Activated naive CD4-positive, alpha-beta T cell treated with anti-CD3 and anti-CD28 coated beads, Interleukin-2, amount 50 U/mL, for 24 hours (primary cell): ENCODE data around the gene MPZ.
"Not testable (repeated sequence)": the region's sequence is repeated elsewhere in the genome, so short reads cannot be mapped to it uniquely, and the experiment has no call there.

ENCODE experiments used
- H3K27ac Mint-ChIP-seq: one replicate; pipeline ENCODE4 v1.8.0; 2021; ENCODE audit warnings: mild to moderate bottlenecking, mixed read lengths
- H3K27me3 Mint-ChIP-seq: one replicate; pipeline ENCODE4 v1.8.0; 2021; ENCODE audit warnings: mixed read lengths
- H3K36me3 Mint-ChIP-seq: one replicate; pipeline ENCODE4 v1.8.0; 2021; ENCODE audit warnings: mixed read lengths
- H3K4me1 Mint-ChIP-seq: one replicate; pipeline ENCODE4 v1.8.0; 2021; ENCODE audit warnings: mixed read lengths
- H3K4me3 Mint-ChIP-seq: one replicate; pipeline ENCODE4 v1.8.0; 2021; ENCODE audit warnings: mild to moderate bottlenecking, mixed read lengths
- H3K9me3 Mint-ChIP-seq: one replicate; pipeline ENCODE4 v1.8.0; 2021; ENCODE audit warnings: mixed read lengths

The MPZ gene

GRCh38 chr1:161267321-161267720 lies 42.4 kb downstream of the MPZ start:
- Mint-ChIP-seq H3K9me3 (no peaks in the 10 kb centered on the region), H3K4me1 (no peaks in the 10 kb centered on the region), H3K4me3 (no peak overlapping the region), H3K27ac (no peak overlapping the region), H3K36me3 (no peaks in the 10 kb centered on the region), H3K27me3 (peaks cover 7% of the 10 kb centered on the region)

GRCh38 chr1:161266836-161267235 lies 42.9 kb downstream of the MPZ start:
- Mint-ChIP-seq H3K27ac (no peak overlapping the region), H3K27me3 (peaks cover 9% of the 10 kb centered on the region), H3K4me3 (no peak overlapping the region), H3K4me1 (no peaks in the 10 kb centered on the region), H3K9me3 (no peaks in the 10 kb centered on the region), H3K36me3 (no peaks in the 10 kb centered on the region)

- Mint-ChIP-seq H3K4me1 (peaks cover 3% of the 10 kb centered on the region), H3K36me3 (no peaks in the 10 kb centered on the region), H3K4me3 (no peak overlapping the region), H3K27me3 (peaks cover 15% of the 10 kb centered on the region), H3K27ac (no peak overlapping the region), H3K9me3 (no peaks in the 10 kb centered on the region)
Measured at GRCh38 chr1:161266202-161266601, 43.6 kb downstream of the MPZ start.

- Mint-ChIP-seq H3K4me3 (no peak overlapping the region), H3K4me1 (peaks cover 4% of the 10 kb centered on the region), H3K36me3 (no peaks in the 10 kb centered on the region), H3K27ac (no peak overlapping the region), H3K27me3 (peaks cover 21% of the 10 kb centered on the region), H3K9me3 (no peaks in the 10 kb centered on the region)
Measured at GRCh38 chr1:161265305-161265704, 44.5 kb downstream of the MPZ start.

- Mint-ChIP-seq H3K27me3 (peaks cover 46% of the 10 kb centered on the region), H3K36me3 (peaks cover 7% of the 10 kb centered on the region), H3K9me3 (no peaks in the 10 kb centered on the region), H3K4me3 (no peak overlapping the region), H3K4me1 (peaks cover 14% of the 10 kb centered on the region), H3K27ac (no peak overlapping the region)
Measured at GRCh38 chr1:161261261-161262235, 48.2 kb downstream of the MPZ start.

GRCh38 chr1:161260376-161261260 lies 49.1 kb downstream of the MPZ start:
- Mint-ChIP-seq H3K9me3 (no peaks in the 10 kb centered on the region), H3K27me3 (peaks cover 46% of the 10 kb centered on the region), H3K36me3 (peaks cover 7% of the 10 kb centered on the region), H3K4me1 (peaks cover 14% of the 10 kb centered on the region), H3K4me3 (no peak overlapping the region), H3K27ac (no peak overlapping the region)

GRCh38 chr1:161259765-161260164 lies 50.0 kb downstream of the MPZ start:
- Mint-ChIP-seq H3K36me3 (peaks cover 7% of the 10 kb centered on the region), H3K4me3 (no peak overlapping the region), H3K4me1 (peaks cover 14% of the 10 kb centered on the region), H3K9me3 (no peaks in the 10 kb centered on the region), H3K27me3 (peaks cover 44% of the 10 kb centered on the region), H3K27ac (no peak overlapping the region)

- peaks cover 7% of the 10 kb centered on the region for H3K36me3 Mint-ChIP-seq
- H3K27ac Mint-ChIP-seq, result no peak overlapping the region
- H3K9me3 Mint-ChIP-seq, result no peaks in the 10 kb centered on the region
- peak overlapping the region; percentile 82 for H3K4me3 Mint-ChIP-seq
- H3K27me3 Mint-ChIP-seq, result peaks cover 42% of the 10 kb centered on the region
- peaks cover 14% of the 10 kb centered on the region for H3K4me1 Mint-ChIP-seq
Measured at GRCh38 chr1:161259345-161259702, 50.4 kb downstream of the MPZ start.

- peaks cover 7% of the 10 kb centered on the region for H3K36me3 Mint-ChIP-seq
- peak within 1 kb of the TSS; percentile 82 for H3K4me3 Mint-ChIP-seq
- H3K4me1 Mint-ChIP-seq, result peaks cover 14% of the 10 kb centered on the region
- H3K27ac Mint-ChIP-seq, result peak within 1 kb of the TSS; percentile 46
- no peaks in the 10 kb centered on the region for H3K9me3 Mint-ChIP-seq
- H3K27me3 Mint-ChIP-seq, result peaks cover 42% of the 10 kb centered on the region
Measured at GRCh38 chr1:161258439-161259344, 51.1 kb downstream of the MPZ start, which contains the start of gene PCP4L1. Gene PCP4L1, plus strand, starts transcription at chr1:161258745. Its CDS starts 230 bp downstream, at chr1:161258975.

GRCh38 chr1:161257109-161257508 lies 52.7 kb downstream of the MPZ start:
- Mint-ChIP-seq H3K27me3 (peaks cover 38% of the 10 kb centered on the region), H3K4me1 (peaks cover 14% of the 10 kb centered on the region)
- H3K9me3 Mint-ChIP-seq, H3K27ac Mint-ChIP-seq, H3K4me3 Mint-ChIP-seq, H3K36me3 Mint-ChIP-seq: not testable (repeated sequence)

- not testable (repeated sequence) for H3K27ac Mint-ChIP-seq, H3K36me3 Mint-ChIP-seq, H3K4me3 Mint-ChIP-seq, H3K9me3 Mint-ChIP-seq, H3K4me1 Mint-ChIP-seq
- H3K27me3 Mint-ChIP-seq, result peaks cover 30% of the 10 kb centered on the region
Measured at GRCh38 chr1:161255955-161256520, 53.7 kb downstream of the MPZ start.

- H3K4me3 Mint-ChIP-seq, H3K36me3 Mint-ChIP-seq, H3K27ac Mint-ChIP-seq, H3K9me3 Mint-ChIP-seq, H3K4me1 Mint-ChIP-seq: not testable (repeated sequence)
- H3K27me3 Mint-ChIP-seq, result peaks cover 25% of the 10 kb centered on the region
Measured at GRCh38 chr1:161255302-161255701, 54.5 kb downstream of the MPZ start.
